Sciatic nerve (tissue), 2 donors: ENCODE data around the gene GJC3. TPM values are rescaled to one million over a fixed set of nuclear protein-coding genes. Genes with fewer than 3 reads are reported as not detected.
"Not testable (repeated sequence)": the region's sequence is repeated elsewhere in the genome, so short reads cannot be mapped to it uniquely, and the experiment has no call there.

Source experiments
- ATAC-seq: fragments of 200-7000 bp; cut with Tn5 transposase; one replicate; pipeline ENCODE4 v1.9.1; 2020; ENCODE audit warnings: mild to moderate bottlenecking, moderate library complexity
- DNase-seq: peaks from one replicate; pipeline ENCODE4 v3.0.0-alpha.2; 2020; ENCODE audit warnings: low spot score
- intact Hi-C: fragments of 100-400 bp; cut with DNase I; formaldehyde crosslinking; loops from one replicate; pipeline ENCODE4 v1.14.2; 2022
- total RNA-seq: library from RNA; stranded (reverse); fragmentation: NEBNext Ultra II Directional; extraction: Animal tissue kit (Norgen Biotek cat#: 25700); gene quantifications from one replicate; pipeline ENCODE4 v1.2.1, GENCODE V29; 2021
- donor health status: DM: no; HTN: no; CAD: no.
- donor health status: DM: no; HTN: no; CAD: no.

Gene GJC3
- total RNA-seq, 1 donor from 2014 or later: 31.7 TPM

- intact Hi-C loops: not testable (repeated sequence)
These were observed 41.1 kb downstream of the GJC3 start for GRCh38 chr7:99888366-99888765.

GRCh38 chr7:99881370-99881769 lies 48.0 kb downstream of the GJC3 start:
- DNase-seq (no peak), ATAC-seq (no peak)
- intact Hi-C loops: no loop called here

More at GRCh38 chr7:99888366-99888765, 41.1 kb downstream of the GJC3 start:
- DNase-seq, ATAC-seq: not testable (repeated sequence)

GRCh38 chr7:99876933-99877332 lies 52.5 kb downstream of the GJC3 start, which contains the start of gene OR2AE1:
Gene OR2AE1 (minus strand): TSS chr7:99877033. CDS start chr7:99877033, 0 bp downstream.
- ATAC-seq (no peak), DNase-seq (no peak)
- intact Hi-C loops: no loop called here

- no peak for ATAC-seq
These were observed 52.9 kb downstream of the GJC3 start for GRCh38 chr7:99876491-99876890.

More at GRCh38 chr7:99876491-99876890, 52.9 kb downstream of the GJC3 start:
- DNase-seq: no peak
- intact Hi-C loops: no loop called here

Other genes starting within 250 kb of the GJC3 start
- 4.6 TPM for gene CYP3A5, start 249.6 kb downstream of the GJC3 start, total RNA-seq
- gene CYP3A7, start 194.4 kb downstream of the GJC3 start, total RNA-seq: not detected
- gene CYP3A4, start 145.4 kb downstream of the GJC3 start, total RNA-seq: not detected
- gene CYP3A43, start 101.6 kb downstream of the GJC3 start, total RNA-seq: 0.62 TPM
- not detected for gene OR2AE1, start 52.6 kb downstream of the GJC3 start, total RNA-seq
- 32.1 TPM for gene TRIM4, start 10.1 kb downstream of the GJC3 start, total RNA-seq
- 120 TPM for gene AZGP1, start 46.4 kb upstream of the GJC3 start, total RNA-seq
- 96.9 TPM for gene ZKSCAN1, start 86.0 kb upstream of the GJC3 start, total RNA-seq
- gene ZSCAN21, start 120.2 kb upstream of the GJC3 start, total RNA-seq: 13.0 TPM
- gene ZNF3, start 152.1 kb upstream of the GJC3 start, total RNA-seq: 25.3 TPM
- 76.2 TPM for gene COPS6, start 159.3 kb upstream of the GJC3 start, total RNA-seq
- gene MCM7, start 171.8 kb upstream of the GJC3 start, total RNA-seq: 42.4 TPM
- 19.5 TPM for gene AP4M1, start 172.0 kb upstream of the GJC3 start, total RNA-seq
- 30.6 TPM for gene TAF6, start 189.7 kb upstream of the GJC3 start, total RNA-seq
- gene CNPY4, start 190.0 kb upstream of the GJC3 start, total RNA-seq: 21.1 TPM
- gene MBLAC1, start 197.3 kb upstream of the GJC3 start, total RNA-seq: 2.5 TPM
- gene LAMTOR4, start 219.3 kb upstream of the GJC3 start, total RNA-seq: 114 TPM
- gene TRAPPC14, start 229.1 kb upstream of the GJC3 start, total RNA-seq: 15.4 TPM
- gene GAL3ST4, start 239.0 kb upstream of the GJC3 start, total RNA-seq: 10.8 TPM
- gene GPC2, start 247.8 kb upstream of the GJC3 start, total RNA-seq: 2.7 TPM
- 11.0 TPM for gene STAG3, start 248.3 kb upstream of the GJC3 start, total RNA-seq